ENCODE measurements around the gene PRSS57.
"Not testable (repeated sequence)": the region's sequence is repeated elsewhere in the genome, so short reads cannot be mapped to it uniquely, and the experiment has no call there.

Gene PRSS57

GRCh38 chr19:722553-723101, 27.4 kb upstream of the PRSS57 start:
- no peak for DNase-seq

DNA sequence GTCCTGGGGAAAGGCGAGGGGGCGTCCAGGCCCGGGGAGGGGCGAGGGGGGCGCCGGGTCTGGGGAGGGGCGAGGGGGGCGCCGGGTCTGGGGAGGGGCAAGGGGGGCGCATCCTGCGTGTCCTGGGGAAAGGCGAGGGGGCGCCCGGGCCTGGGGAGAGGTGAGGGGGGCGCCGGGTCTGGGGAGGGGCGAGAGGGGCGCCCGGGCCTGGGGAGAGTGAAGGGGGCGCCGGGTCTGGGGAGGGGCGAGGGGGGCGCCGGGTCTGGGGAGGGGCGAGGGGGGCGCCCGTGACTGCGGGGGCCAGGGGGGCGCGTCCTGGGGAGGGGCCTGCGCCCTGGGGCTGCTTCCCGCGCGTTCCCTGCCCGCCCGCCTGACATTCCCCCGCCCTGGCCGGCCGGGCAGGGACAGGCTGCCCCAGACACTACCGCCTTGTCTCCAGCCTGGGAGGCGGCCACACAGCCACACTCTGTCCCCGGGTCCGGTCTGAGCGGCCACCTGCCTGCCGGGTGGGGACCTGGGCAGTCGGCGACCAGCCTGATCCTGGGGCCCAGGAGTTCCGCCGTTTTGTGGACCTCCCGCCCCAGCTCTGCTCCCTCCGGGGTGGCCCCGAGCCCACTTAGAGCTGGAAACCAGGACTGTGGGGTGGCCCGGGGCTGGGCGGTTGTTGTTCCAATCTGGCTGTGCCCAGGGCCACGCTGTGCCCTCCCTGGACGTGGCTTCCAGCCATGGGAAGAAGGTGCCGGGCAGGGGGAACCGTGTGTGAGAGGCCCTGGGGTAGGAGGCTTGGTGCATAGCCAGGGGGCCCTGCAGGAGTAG, 25.3 kb upstream of the PRSS57 start:
- DNase-seq = no peak

GRCh38 chr19:719636-720344, 24.5 kb upstream of the PRSS57 start:
- no peak for DNase-seq

DNA sequence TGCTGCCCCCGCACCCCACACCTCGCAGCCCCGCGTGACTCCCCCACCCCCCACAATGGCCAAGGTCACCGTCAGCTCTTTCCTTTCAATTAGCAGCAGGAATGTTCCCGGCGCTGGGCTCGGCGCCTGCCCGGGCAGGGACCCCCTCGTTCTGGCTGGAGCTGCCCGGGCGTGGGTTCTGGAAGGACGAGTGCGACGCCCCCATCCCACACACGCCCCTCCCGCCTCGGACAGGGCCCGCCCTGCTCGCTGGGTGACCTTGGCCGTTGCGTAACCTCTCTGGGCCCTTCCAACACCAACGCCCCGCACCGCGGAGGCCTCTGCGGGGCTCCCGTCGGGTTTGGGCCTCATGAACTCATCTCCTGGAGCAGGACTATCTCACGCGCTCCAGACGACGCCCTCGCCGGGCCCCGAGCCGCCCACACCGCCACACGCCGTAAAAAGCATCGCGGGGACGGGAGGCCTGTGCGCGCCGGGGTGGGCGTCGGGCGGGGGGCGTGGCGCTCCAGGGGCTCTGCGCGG, 23.8 kb upstream of the PRSS57 start:
- no peak for DNase-seq

DNA sequence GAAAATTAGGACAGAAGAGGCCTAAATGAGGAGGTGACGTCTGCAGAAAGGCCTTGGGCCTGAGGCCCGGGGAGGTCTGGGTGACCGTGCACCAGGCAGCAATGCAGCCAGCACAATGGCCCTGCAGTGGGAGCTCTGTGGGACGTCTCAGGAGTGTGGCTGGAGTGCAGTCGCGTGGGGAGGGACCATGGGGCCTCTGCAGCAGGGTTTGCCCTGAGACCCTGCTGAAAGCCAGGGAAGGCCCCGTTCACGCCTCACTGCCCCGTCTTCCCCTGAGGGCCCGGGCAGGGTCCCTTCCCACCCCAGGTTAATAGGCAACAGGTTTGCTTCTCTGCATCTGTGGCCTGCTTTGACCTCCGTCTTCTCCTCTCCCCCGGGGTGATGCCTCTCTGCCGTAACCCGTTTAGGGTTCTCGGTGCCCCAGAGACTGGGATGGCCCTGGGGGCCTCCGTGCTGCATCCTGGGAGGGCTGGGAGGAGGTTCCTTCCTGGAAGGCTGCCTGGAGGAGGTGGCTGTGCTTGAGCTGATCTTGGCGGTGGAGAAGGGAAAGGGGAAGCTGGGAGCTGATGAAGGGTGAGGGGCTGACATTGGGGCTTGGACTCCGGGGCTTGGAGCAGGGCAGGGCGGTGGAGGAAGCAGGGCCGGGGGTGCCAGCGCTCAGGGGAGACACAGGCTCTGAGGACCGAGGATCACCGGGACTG, 23.1 kb upstream of the PRSS57 start:
- DNase-seq = no peak

DNA sequence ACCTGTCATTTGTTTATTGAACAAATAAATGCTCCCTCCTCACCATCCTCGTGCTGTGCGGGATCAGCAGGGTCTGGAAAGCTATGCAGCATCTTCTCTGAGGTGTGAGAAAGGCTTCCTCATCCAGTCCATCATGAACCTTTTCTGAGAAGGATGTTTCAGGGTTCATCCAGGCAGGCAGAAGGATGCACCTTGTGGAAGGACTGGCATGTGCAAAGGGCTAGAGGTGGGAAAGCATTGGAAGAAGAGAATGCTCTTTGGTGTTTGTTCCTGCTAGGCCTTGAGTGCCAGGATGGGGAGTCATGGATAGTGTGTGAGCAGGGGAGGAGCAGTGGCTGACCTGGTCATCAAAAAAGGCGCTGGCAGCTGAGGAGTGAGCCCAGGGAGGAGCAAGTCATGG, 20.1 kb upstream of the PRSS57 start:
- no peak for DNase-seq

- no peak for DNase-seq
Observed at GRCh38 chr19:711254-711653, 16.0 kb upstream of the PRSS57 start.

DNA sequence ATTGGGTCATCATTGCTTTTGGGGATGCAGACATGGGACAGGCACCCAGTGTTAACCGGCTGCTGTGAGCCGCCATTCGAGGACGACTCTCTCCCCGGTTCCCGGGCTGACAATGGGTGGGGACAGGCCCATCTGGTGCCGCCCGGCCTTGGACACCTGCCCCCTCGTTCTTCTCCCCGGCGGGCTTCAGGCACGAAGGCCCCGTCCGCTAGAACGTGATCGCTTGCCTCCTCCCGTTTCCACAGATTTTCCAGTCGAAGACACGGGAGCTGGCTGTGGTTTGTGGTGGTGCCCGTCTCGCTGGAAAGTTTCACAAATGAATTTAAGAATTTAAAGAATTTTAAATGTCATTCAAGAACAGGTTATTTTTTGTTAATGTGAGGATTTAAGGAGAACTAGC, 15.5 kb upstream of the PRSS57 start:
- no peak for DNase-seq

- DNase-seq = no peak
Observed at GRCh38 chr19:709965-710571, 14.8 kb upstream of the PRSS57 start.

GRCh38 chr19:709196-709964, 14.1 kb upstream of the PRSS57 start:
- no peak for DNase-seq

- no peak for DNase-seq
Observed at GRCh38 chr19:708154-709143, 13.2 kb upstream of the PRSS57 start, which contains the start of gene PALM. PALM (plus strand) TSS chr19:708935; CDS start chr19:709147, 212 bp downstream.

DNA sequence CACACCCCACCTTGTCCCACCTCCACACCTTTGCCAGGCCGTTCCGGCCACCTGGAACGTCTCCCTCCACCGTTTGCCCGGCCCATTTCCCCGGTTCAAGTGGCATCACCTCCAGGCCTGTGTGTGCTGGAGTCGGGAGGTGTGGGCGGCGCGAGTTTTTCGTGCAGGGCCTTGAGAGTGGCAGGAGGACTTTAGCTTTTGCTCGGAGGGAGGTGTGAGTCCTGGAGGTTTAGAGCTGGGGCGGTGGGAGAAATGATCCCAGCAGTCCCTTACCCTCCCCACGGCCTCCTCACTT, 9.1 kb upstream of the PRSS57 start:
- DNase-seq = no peak

DNA sequence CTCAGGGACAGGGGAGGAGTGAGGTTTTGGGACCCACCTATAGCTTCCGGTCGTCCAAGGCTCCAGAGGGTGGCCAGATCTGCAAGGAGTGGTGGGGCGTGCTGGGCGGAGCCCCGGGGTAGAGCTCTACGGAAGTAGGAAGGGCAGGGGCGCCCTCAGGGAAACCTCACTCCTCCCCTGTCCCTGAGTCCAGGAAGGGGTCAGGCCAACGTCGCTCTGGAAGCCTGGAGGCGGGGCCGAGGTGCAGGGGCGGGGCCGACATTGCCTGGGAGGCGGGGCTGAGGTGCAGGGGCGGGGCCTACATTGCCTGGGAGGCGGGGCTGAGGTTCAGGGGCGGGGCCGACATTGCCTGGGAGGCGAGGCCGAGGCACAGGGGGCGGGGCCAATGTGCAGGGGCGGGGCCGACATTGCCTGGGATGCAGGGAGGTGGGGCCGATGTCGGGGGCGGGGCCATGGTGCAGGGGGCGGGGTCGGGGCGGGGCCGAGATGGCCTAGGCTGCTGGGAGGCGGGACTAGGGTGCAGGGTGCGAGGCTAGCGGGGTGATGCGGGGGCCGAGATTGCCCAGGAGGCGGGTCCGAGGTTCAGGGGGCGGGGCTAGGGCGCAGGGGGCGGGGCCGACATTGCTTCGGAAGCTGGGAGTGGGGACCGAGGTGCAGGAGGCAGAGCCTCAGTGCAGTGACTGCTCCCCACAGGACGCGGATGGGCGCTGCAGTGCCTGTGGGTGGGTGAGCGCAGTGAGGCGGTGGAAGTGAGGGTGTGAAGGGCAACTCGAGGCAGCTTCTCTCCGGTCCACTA, 8.6 kb upstream of the PRSS57 start:
- peak; percentile 29 to 83 (median 66) for DNase-seq

GRCh38 chr19:703329-703650, 8.0 kb upstream of the PRSS57 start:
- no peak for DNase-seq

GRCh38 chr19:702847-703246, 7.6 kb upstream of the PRSS57 start:
- DNase-seq = not testable (repeated sequence)

- DNase-seq = not testable (repeated sequence)
Observed at GRCh38 chr19:699885-700284, 4.6 kb upstream of the PRSS57 start.

DNA sequence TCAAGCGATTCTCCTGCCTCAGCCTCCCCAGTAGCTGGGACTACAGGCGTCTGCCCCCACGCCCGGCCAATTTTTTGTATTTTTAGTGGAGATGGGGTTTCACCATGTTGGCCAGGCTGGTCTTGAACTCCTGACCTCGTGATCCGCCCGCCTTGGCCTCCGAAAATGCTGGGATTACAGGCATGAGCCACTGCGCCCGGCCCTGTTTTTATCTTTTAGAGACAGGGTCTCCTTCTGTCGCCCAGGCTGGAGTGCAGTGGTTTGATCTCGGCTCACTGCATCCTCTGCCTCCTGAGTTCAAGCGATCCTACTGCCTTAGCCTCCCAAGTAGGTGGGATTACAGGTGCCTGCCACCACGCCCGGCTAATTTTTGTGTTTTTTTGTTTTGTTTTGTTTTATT, 3.3 kb upstream of the PRSS57 start:
- not testable (repeated sequence) for DNase-seq

DNA sequence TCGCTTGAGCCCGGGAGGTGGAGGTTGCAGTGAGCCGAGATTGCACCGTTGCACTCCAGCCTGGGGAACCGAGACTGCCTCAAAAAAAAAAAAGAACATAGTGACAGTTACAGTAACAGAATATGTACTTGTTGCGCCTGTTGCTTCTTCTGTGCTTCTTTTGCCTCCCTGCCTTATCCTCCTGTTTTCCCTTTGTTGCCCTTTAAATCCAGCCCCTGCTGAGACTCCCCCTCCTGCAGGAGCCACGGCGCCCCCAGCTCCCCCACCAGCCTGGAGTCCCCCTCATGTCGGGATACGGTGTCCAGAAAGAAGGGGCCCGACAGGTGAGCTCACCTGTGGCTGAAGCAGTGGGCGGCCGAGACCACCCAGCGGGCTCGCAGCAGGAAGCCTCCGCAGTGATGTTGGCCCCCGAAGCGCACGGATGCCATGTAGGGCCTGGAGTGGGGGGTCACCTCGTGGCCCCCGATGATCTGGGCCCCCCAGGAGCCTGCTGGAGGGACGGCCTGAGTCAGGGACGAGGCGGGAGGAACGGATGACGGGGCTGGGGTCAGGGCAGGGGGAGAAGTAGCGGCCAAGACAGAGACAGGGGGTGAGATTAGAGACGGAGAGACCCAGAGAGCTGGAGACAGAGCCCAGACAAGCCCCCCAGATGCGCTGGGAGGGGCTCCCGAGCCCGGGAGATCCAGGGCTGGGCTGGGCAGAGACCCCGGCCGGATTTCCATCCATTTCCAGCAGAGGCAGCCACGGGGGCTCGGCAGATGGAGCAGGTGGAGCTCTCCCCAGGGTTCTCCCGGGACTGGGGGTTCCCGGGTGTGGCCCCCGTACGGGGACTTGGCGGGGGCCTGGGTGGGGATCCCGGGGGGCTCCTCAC, 536 bp downstream of the PRSS57 start:
- no peak for DNase-seq

- no peak for DNase-seq
Observed at GRCh38 chr19:690203-690602, 5.0 kb downstream of the PRSS57 start.
